IMR-90 (cell line): Measurements from ENCODE around the gene IL13RA1. TPM values are rescaled to one million over a fixed set of nuclear protein-coding genes. Genes with fewer than 3 reads are reported as not detected.

ENCODE experiments used
- microRNA-seq, 2 experiments: library from miRNA; stranded (forward) in 1 of 2; unstranded in 1 of 2; fragments of 10-50 nt in 1 of 2; fragments of <30 nt in 1 of 2; gene quantifications in 1 of 2; microRNA quantifications in 1 of 2; one replicate each; pipeline versions ENCODE3 to v1.1.0; 2013 to 2020; ENCODE audit not compliant: insufficient read depth in 1 of 2, insufficient read length in 1 of 2, unreplicated experiment in 1 of 2
- polyA plus RNA-seq, 3 experiments: library from polyadenylated mRNA; depleted of rRNA; stranded (reverse); fragments of >200 nt; gene quantifications; 2 replicates each; pipeline ENCODE4 v1.2.3, GENCODE V29; 2012; ENCODE audit warnings: low replicate concordance in 1 of 3
- small RNA-seq, 5 experiments: library from RNA; depleted of rRNA; stranded (forward); fragments of <200 nt; gene quantifications; one replicate each; pipeline ENCODE3, GENCODE V24; 2012
- total RNA-seq: library from RNA; depleted of rRNA; stranded (reverse); fragments of >200 nt; gene quantifications from 2 replicates; pipeline ENCODE4 v1.2.3, GENCODE V29; 2012; rRNA removed

Gene IL13RA1
- total and polyA plus RNA-seq, 2 of the 4 experiments (the other 2 are of a cell fraction) = 24.2 to 31.7 TPM

Small RNA genes within 50 kb of the gene (microRNA-seq; reads per million reads assigned to microRNA genes)
- not detected for gene RF00566 (ENCODE audit: insufficient read depth, insufficient read length)

Small RNA genes within 50 kb of the gene (small RNA-seq; reads per million reads assigned to genes)
- gene RF00566 = 0 reads per million in 5 experiments

Other genes with a start within 250 kb of the IL13RA1 start
- 13.1 and 14.7 TPM in 2 replicates for gene DOCK11, start 231.8 kb upstream of the IL13RA1 start, total RNA-seq
- 3.2 and 3.9 TPM in 2 replicates for gene DOCK11, start 231.8 kb upstream of the IL13RA1 start, polyA plus RNA-seq (2012; rRNA removed)
- gene ZCCHC12, start 96.2 kb downstream of the IL13RA1 start, total RNA-seq = under 0.01 TPM in 1 of 2 replicates, not detected in the other
- gene ZCCHC12, start 96.2 kb downstream of the IL13RA1 start, polyA plus RNA-seq (2012; rRNA removed) = 0.06 and 0.07 TPM in 2 replicates
- gene LONRF3, start 247.0 kb downstream of the IL13RA1 start, total RNA-seq = not detected in 2 replicates
- not detected in 2 replicates for gene LONRF3, start 247.0 kb downstream of the IL13RA1 start, polyA plus RNA-seq (2012; rRNA removed)